HepG2 (cell line): ENCODE results near the gene SHFL. TPM values are rescaled to one million over a fixed set of nuclear protein-coding genes. Genes with fewer than 3 reads are reported as not detected.

Experiments used
- CTCF ChIP-seq: sonication (generic); formaldehyde crosslinking; IDR thresholded peaks from 2 replicates; pipeline ENCODE4 v1.5.0; 2020; ENCODE audit warnings: mild to moderate bottlenecking, missing genetic modification reagents, moderate library complexity
- HCFC1 ChIP-seq: fragments of 150-350 bp; IDR thresholded peaks from 2 replicates; pipeline ENCODE4 v1.6.1; 2014; ENCODE audit warnings: low read depth, low read length
- TAF15 ChIP-seq: fragments of 200-400 bp; formaldehyde crosslinking; IDR thresholded peaks from one replicate; pipeline ENCODE4 v1.6.1; 2018; ENCODE audit warnings: mild to moderate bottlenecking, low read depth, low read length; ENCODE audit not compliant: poor library complexity, severe bottlenecking
- TMF1 ChIP-seq: sonication (generic); formaldehyde crosslinking; IDR thresholded peaks from 2 replicates; pipeline ENCODE4 v1.8.1; 2022; ENCODE audit warnings: low read depth, missing genetic modification reagents
- TRIM22 ChIP-seq: fragments of 450-650 bp; IDR thresholded peaks from 2 replicates; pipeline ENCODE4 v1.6.1; 2017
- USF2 ChIP-seq, 2 experiments: sonication (generic) in 1 of 2; formaldehyde crosslinking in 1 of 2; IDR thresholded peaks; 2 replicates each; pipeline versions ENCODE4 v1.5.1 to v1.6.1; 2011 to 2020; ENCODE audit warnings: borderline replicate concordance in 1 of 2, low read depth in 1 of 2, low read length in 1 of 2, mild to moderate bottlenecking in 1 of 2, missing genetic modification reagents in 1 of 2, moderate library complexity in 1 of 2
- ZBTB26 ChIP-seq: IDR thresholded peaks from 2 replicates; pipeline ENCODE4 v1.6.1; 2016; ENCODE audit warnings: missing compliant biosample characterization, missing genetic modification reagents, borderline replicate concordance
- ZFX ChIP-seq: sonication (generic); formaldehyde crosslinking; IDR thresholded peaks from 2 replicates; pipeline ENCODE4 v1.4.0; 2020; ENCODE audit warnings: mild to moderate bottlenecking, low read depth, missing genetic modification reagents, moderate library complexity
- ZNF138 ChIP-seq: sonication (generic); formaldehyde crosslinking; IDR thresholded peaks from 2 replicates; pipeline ENCODE4 v1.5.0; 2020; ENCODE audit warnings: mild to moderate bottlenecking, low read depth, missing genetic modification reagents
- ZNF335 ChIP-seq: sonication (generic); formaldehyde crosslinking; IDR thresholded peaks from 2 replicates; pipeline ENCODE4 v1.4.0; 2020; ENCODE audit warnings: missing genetic modification reagents
- ZNF431 ChIP-seq: sonication (generic); formaldehyde crosslinking; IDR thresholded peaks from 2 replicates; pipeline ENCODE4 v1.9.0; 2022; ENCODE audit warnings: missing genetic modification reagents, low read depth, mild to moderate bottlenecking, borderline replicate concordance
- ZNF574 ChIP-seq: sonication (generic); formaldehyde crosslinking; IDR thresholded peaks from 2 replicates; pipeline ENCODE4 v1.4.0; 2020; ENCODE audit warnings: missing genetic modification reagents
- ZNF577 ChIP-seq: sonication (generic); formaldehyde crosslinking; IDR thresholded peaks from 2 replicates; pipeline ENCODE4 v1.4.0; 2020; ENCODE audit warnings: mild to moderate bottlenecking, low read depth, missing genetic modification reagents, borderline replicate concordance
- ZNF615 ChIP-seq: sonication (generic); formaldehyde crosslinking; IDR thresholded peaks from 2 replicates; pipeline ENCODE4 v1.5.0; 2020; ENCODE audit warnings: mild to moderate bottlenecking, missing genetic modification reagents, borderline replicate concordance
- ZNF703 ChIP-seq: sonication (generic); formaldehyde crosslinking; IDR thresholded peaks from 2 replicates; pipeline ENCODE4 v1.5.1; 2020; ENCODE audit warnings: missing genetic modification reagents, mild to moderate bottlenecking, moderate library complexity, borderline replicate concordance
- polyA plus RNA-seq, 8 experiments: library from polyadenylated mRNA; depleted of rRNA in 3 of 8; stranded (reverse) in 7 of 8; unstranded in 1 of 8; fragments of >200 nt; fragmentation: Illumina TruSeq in 4 of 8; extraction: Trizol in 4 of 8; gene quantifications; 2 replicates each; pipeline versions ENCODE4 v1.2.1 to v1.2.3, GENCODE V29; 2011 to 2016; ENCODE audit warnings: low read depth in 4 of 8, missing spikeins in 1 of 8, mixed read lengths in 1 of 8; ENCODE audit not compliant: insufficient read depth in 1 of 8
- total RNA-seq, 5 experiments: library from RNA; depleted of rRNA; stranded (reverse); fragments of >200 nt; fragmentation: Illumina TruSeq; extraction: Trizol; gene quantifications; 2 replicates each; pipeline ENCODE4 v1.2.3, GENCODE V29; 2016; ENCODE audit warnings: low read depth in 1 of 5

Gene SHFL
- total and polyA plus RNA-seq, 2 of the 13 experiments (the other 11 are each of a cell fraction or from before 2014, with no cell fraction given), result 12.3 to 36.4 TPM

GRCh38 chr19:10085641-10086590 is at the start of gene SHFL (continued):
- TF ChIP-seq ZNF577 (CRISPR knock-in tag) (no peak), USF2 (IDR thresholded peaks at IDR 0.05; ENCODE audit: low read depth, low read length) (no peak), USF2 (CRISPR knock-in tag; IDR thresholded peaks at IDR 0.05; ENCODE audit: borderline replicate concordance) (no peak), ZNF138 (0 out of 2 replicates have a peak, but pooled peaks have one; percentile 74), TMF1 (CRISPR knock-in tag) (no peak), ZBTB26 (CRISPR knock-in tag) (0 out of 2 replicates have a peak, but pooled peaks have one; percentile 24), ZNF431 (no peak), ZNF703 (no peak; the same call in 1 of the 2 replicates), ZNF574 (no peak; the same call in 1 of the 2 replicates), ZNF615 (CRISPR knock-in tag) (no peak), TAF15 (no peak), CTCF (CRISPR knock-in tag) (no peak), HCFC1 (no peak), ZFX (CRISPR knock-in tag) (peak; percentile 61), TRIM22 (no peak), ZNF335 (CRISPR knock-in tag) (no peak)
